MM.1S (cell line): ENCODE measurements around the gene ZCCHC18.

ENCODE experiments used
- DNase-seq: peaks from one replicate; pipeline ENCODE4 v3.0.0-alpha.2; 2015
- H2AFZ ChIP-seq: fragments of 300-600 bp; sonication (generic); 2 replicates; pipeline ENCODE4 v1.6.0; 2016; ENCODE audit warnings: antibody characterized with exemption, low read length
- H3F3A ChIP-seq: fragments of 300-600 bp; sonication (generic); 2 replicates; pipeline ENCODE4 v1.6.1; 2016; ENCODE audit warnings: mild to moderate bottlenecking, antibody characterized with exemption, low read length, moderate library complexity, mixed read lengths; ENCODE audit not compliant: insufficient read depth
- H3K27ac ChIP-seq: fragments of 300-600 bp; sonication (generic); 2 replicates; pipeline ENCODE4 v1.5.1; 2016; ENCODE audit warnings: mild to moderate bottlenecking, low read length
- H3K27me3 ChIP-seq: fragments of 300-600 bp; sonication (generic); replicated peaks from 2 replicates; pipeline ENCODE4 v1.6.0; 2016; ENCODE audit warnings: low read length; ENCODE audit not compliant: insufficient read depth
- H3K36me3 ChIP-seq: fragments of 300-600 bp; sonication (generic); replicated peaks from 2 replicates; pipeline ENCODE4 v1.6.1; 2016; ENCODE audit warnings: mild to moderate bottlenecking, low read length, mixed read lengths; ENCODE audit not compliant: insufficient read depth
- H3K4me1 ChIP-seq: fragments of 300-600 bp; sonication (generic); 2 replicates; pipeline ENCODE4 v1.6.1; 2016; ENCODE audit warnings: low read length, mixed read lengths
- H3K4me2 ChIP-seq: fragments of 300-600 bp; sonication (generic); 2 replicates; pipeline ENCODE4 v1.6.0; 2016; ENCODE audit warnings: low read depth, low read length
- H3K4me3 ChIP-seq: fragments of 300-600 bp; sonication (generic); 2 replicates; pipeline ENCODE4 v1.5.1; 2016; ENCODE audit warnings: low read length, mixed read lengths
- H3K79me2 ChIP-seq: fragments of 300-600 bp; sonication (generic); 2 replicates; pipeline ENCODE4 v1.6.1; 2016; ENCODE audit warnings: mixed run types, low read length, mixed read lengths
- H3K9ac ChIP-seq: fragments of 300-600 bp; sonication (generic); 2 replicates; pipeline ENCODE4 v1.6.1; 2016; ENCODE audit warnings: low read length, mixed read lengths
- H3K9me2 ChIP-seq: fragments of 300-600 bp; sonication (generic); replicated peaks from 2 replicates; pipeline ENCODE4 v1.6.1; 2016; ENCODE audit warnings: mild to moderate bottlenecking, low read length, mixed read lengths; ENCODE audit not compliant: insufficient read depth
- H3K9me3 ChIP-seq: fragments of 300-600 bp; sonication (generic); replicated peaks from 2 replicates; pipeline ENCODE4 v1.6.1; 2016; ENCODE audit warnings: mild to moderate bottlenecking, low read length, mixed read lengths; ENCODE audit not compliant: insufficient read depth
- H4K20me1 ChIP-seq: fragments of 300-600 bp; sonication (generic); 2 replicates; pipeline ENCODE4 v1.6.1; 2016; ENCODE audit warnings: mild to moderate bottlenecking, low read length, moderate library complexity, mixed read lengths; ENCODE audit not compliant: insufficient read depth
- CTCF ChIP-seq: fragments of 300-600 bp; sonication (generic); IDR thresholded peaks from 2 replicates; pipeline ENCODE4 v1.5.1; 2016; ENCODE audit warnings: antibody characterized with exemption, low read length, mixed read lengths
- EZH2 ChIP-seq: fragments of 300-600 bp; sonication (generic); optimal IDR thresholded peaks from 2 replicates; pipeline ENCODE3; 2017; ENCODE audit warnings: low read depth, mild to moderate bottlenecking, antibody characterized with exemption, low read length, mixed read lengths
- EZH2phosphoT487 ChIP-seq: fragments of 300-600 bp; sonication (generic); IDR thresholded peaks from 2 replicates; pipeline ENCODE4 v1.6.1; 2018; ENCODE audit warnings: antibody characterized with exemption, low read length

The ZCCHC18 gene

GRCh38 chrX:104113222-104113965 lies 1.1 kb downstream of the ZCCHC18 start:
- no peaks in the 10 kb centered on the region for H3K9me2 ChIP-seq
- H3K4me1 ChIP-seq, result peaks cover 30% of the 10 kb centered on the region
- H4K20me1 ChIP-seq, result no peaks in the 10 kb centered on the region
- no peak overlapping the region; the same call in 1 of the 2 replicates for H3K27ac ChIP-seq
- peak overlapping the region; percentile 67 for H3K4me3 ChIP-seq
- H3K79me2 ChIP-seq, result peaks cover 27% of the 10 kb centered on the region
- 0 out of 2 replicates have a peak overlapping the region, but pooled peaks have one; percentile 16 for H2AFZ ChIP-seq
- no peaks in the 10 kb centered on the region for H3K27me3 ChIP-seq
- peak overlapping the region; percentile 78 for H3K4me2 ChIP-seq
- H3K9me3 ChIP-seq, result no peaks in the 10 kb centered on the region
- peaks cover 19% of the 10 kb centered on the region for H3F3A ChIP-seq
- H3K9ac ChIP-seq, result peak overlapping the region; percentile 80; the same call in 1 of the 2 replicates
- peak; percentile 58 for DNase-seq
- no peaks in the 10 kb centered on the region for H3K36me3 ChIP-seq
- no peak for TF ChIP-seq EZH2phosphoT487
- TF ChIP-seq CTCF, result peak; percentile 52
- no peak for TF ChIP-seq EZH2

- peaks cover 8% of the 10 kb centered on the region for H3K4me1 ChIP-seq
- H3K27me3 ChIP-seq, result no peaks in the 10 kb centered on the region
- DNase-seq, result no peak
- H3K9ac ChIP-seq, result no peak overlapping the region
- TF ChIP-seq EZH2 (no peak), EZH2phosphoT487 (no peak), CTCF (no peak)
- no peak overlapping the region for H3K4me2 ChIP-seq
- no peaks in the 10 kb centered on the region for H3F3A ChIP-seq
- no peaks in the 10 kb centered on the region for H3K79me2 ChIP-seq
- no peak overlapping the region for H3K4me3 ChIP-seq
- no peaks in the 10 kb centered on the region for H3K36me3 ChIP-seq
- no peaks in the 10 kb centered on the region for H3K9me2 ChIP-seq
- H3K9me3 ChIP-seq, result no peaks in the 10 kb centered on the region
- H2AFZ ChIP-seq, result no peak overlapping the region
- no peak overlapping the region for H3K27ac ChIP-seq
- no peaks in the 10 kb centered on the region for H4K20me1 ChIP-seq
These were observed 5.4 kb downstream of the ZCCHC18 start for GRCh38 chrX:104117759-104118158.

GRCh38 chrX:104118765-104119164 lies 6.4 kb downstream of the ZCCHC18 start:
- no peak for DNase-seq
- peaks cover 4% of the 10 kb centered on the region for H3K4me1 ChIP-seq
- no peaks in the 10 kb centered on the region for H3K9me3 ChIP-seq
- no peaks in the 10 kb centered on the region for H3K27me3 ChIP-seq
- H3K36me3 ChIP-seq, result no peaks in the 10 kb centered on the region
- no peaks in the 10 kb centered on the region for H3K9me2 ChIP-seq
- H2AFZ ChIP-seq, result no peak overlapping the region
- H4K20me1 ChIP-seq, result no peaks in the 10 kb centered on the region
- H3K4me3 ChIP-seq, result no peak overlapping the region
- TF ChIP-seq EZH2, result no peak
- H3K79me2 ChIP-seq, result no peaks in the 10 kb centered on the region
- H3F3A ChIP-seq, result no peaks in the 10 kb centered on the region
- no peak overlapping the region for H3K4me2 ChIP-seq
- H3K27ac ChIP-seq, result no peak overlapping the region
- H3K9ac ChIP-seq, result no peak overlapping the region

GRCh38 chrX:104122829-104123228 lies 10.5 kb downstream of the ZCCHC18 start:
- Histone ChIP-seq H3K36me3 (no peaks in the 10 kb centered on the region), H3K4me3 (no peak overlapping the region), H3K9me3 (no peaks in the 10 kb centered on the region), H3K27ac (no peak overlapping the region), H3K79me2 (no peaks in the 10 kb centered on the region), H3K27me3 (no peaks in the 10 kb centered on the region), H3K9me2 (no peaks in the 10 kb centered on the region), H2AFZ (no peak overlapping the region), H3K4me1 (peaks cover 4% of the 10 kb centered on the region), H3F3A (no peaks in the 10 kb centered on the region), H3K4me2 (no peak overlapping the region), H4K20me1 (no peaks in the 10 kb centered on the region), H3K9ac (no peak overlapping the region)
- no peak for DNase-seq
- no peak for TF ChIP-seq CTCF
- no peak for TF ChIP-seq EZH2phosphoT487
- TF ChIP-seq EZH2, result no peak
